CD8-positive, alpha-beta memory T cell (primary cell): ENCODE data around the gene BCKDHA. TPM values are rescaled to one million over a fixed set of nuclear protein-coding genes. Genes with fewer than 3 reads are reported as not detected.
"Not testable (repeated sequence)": the region's sequence is repeated elsewhere in the genome, so short reads cannot be mapped to it uniquely, and the experiment has no call there.

Experiments
- CTCF ChIA-PET: fragments of 350-600 bp; sonication (Branson Sonifier 250); formaldehyde crosslinking; loops from one replicate; lab custom pipeline; 2021; ENCODE audit warnings: antibody characterized with exemption; lab: Charles Lee
- POLR2A ChIA-PET: fragments of 350-600 bp; sonication (Branson Sonifier 250); formaldehyde crosslinking; loops from one replicate; lab custom pipeline; 2021; ENCODE audit warnings: antibody characterized with exemption; lab: Charles Lee
- DNase-seq, 5 donors: peaks; one replicate each; pipeline versions ENCODE4 v3.0.0 to v3.0.0-alpha.2; 2020 to 2022; ENCODE audit warnings: mixed read lengths in 1 of 5
- H3K27ac ChIP-seq: one replicate; pipeline ENCODE4 v1.7.0; 2013; ENCODE audit warnings: low read depth, mild to moderate bottlenecking, low read length, moderate library complexity
- H3K27me3 ChIP-seq: 2 replicates; pipeline ENCODE4 v1.7.0; 2013; ENCODE audit warnings: low read length, mild to moderate bottlenecking; ENCODE audit not compliant: insufficient read depth, poor library complexity, severe bottlenecking
- H3K36me3 ChIP-seq: 2 replicates; pipeline ENCODE4 v1.7.0; 2013; ENCODE audit warnings: mild to moderate bottlenecking, low read length, moderate library complexity; ENCODE audit not compliant: insufficient read depth
- H3K4me1 ChIP-seq: 2 replicates; pipeline ENCODE4 v1.7.0; 2013; ENCODE audit warnings: mild to moderate bottlenecking, low read length, moderate library complexity; ENCODE audit not compliant: insufficient read depth
- H3K4me3 ChIP-seq: 2 replicates; pipeline ENCODE4 v1.7.0; 2013; ENCODE audit warnings: mild to moderate bottlenecking, low read length
- H3K9me3 ChIP-seq: 2 replicates; pipeline ENCODE4 v1.7.0; 2013; ENCODE audit warnings: mild to moderate bottlenecking, low read length
- H3K27ac Mint-ChIP-seq, 8 donors: one replicate each; pipeline ENCODE4 v1.8.0; 2020 to 2021; ENCODE audit warnings: mixed read lengths in 8 of 8, mild to moderate bottlenecking in 6 of 8, inconsistent platforms in 3 of 8, moderate library complexity in 3 of 8
- H3K27me3 Mint-ChIP-seq, 2 donors: one replicate each; pipeline ENCODE4 v1.8.0; 2020 to 2021; ENCODE audit warnings: mixed read lengths in 2 of 2, mild to moderate bottlenecking in 1 of 2, moderate library complexity in 1 of 2
- H3K36me3 Mint-ChIP-seq, 3 donors: one replicate each; pipeline ENCODE4 v1.8.0; 2020 to 2021; ENCODE audit warnings: mixed read lengths in 3 of 3, inconsistent platforms in 1 of 3, mild to moderate bottlenecking in 1 of 3
- H3K4me1 Mint-ChIP-seq, 3 donors: one replicate each; pipeline ENCODE4 v1.8.0; 2020 to 2021; ENCODE audit warnings: mixed read lengths in 3 of 3, inconsistent platforms in 1 of 3, mild to moderate bottlenecking in 1 of 3
- H3K4me3 Mint-ChIP-seq, 7 donors: one replicate each; pipeline ENCODE4 v1.8.0; 2020 to 2021; ENCODE audit warnings: mixed read lengths in 7 of 7, mild to moderate bottlenecking in 6 of 7, moderate library complexity in 4 of 7, inconsistent platforms in 2 of 7
- H3K9me3 Mint-ChIP-seq, 5 donors: one replicate each; pipeline ENCODE4 v1.8.0; 2020 to 2022; ENCODE audit warnings: mixed read lengths in 5 of 5, mild to moderate bottlenecking in 3 of 5, moderate library complexity in 2 of 5, inconsistent platforms in 1 of 5
- polyA plus RNA-seq: library from polyadenylated mRNA; unstranded; fragments of 300-500 nt; fragmentation: Illumina TruSeq; gene quantifications from one replicate; pipeline ENCODE4 v1.2.3, GENCODE V29; 2021
- total RNA-seq, 2 experiments: library from RNA; stranded (reverse); gene quantifications; one replicate each; pipeline ENCODE4 v1.2.3, GENCODE V29; 2021

The BCKDHA gene
- total and polyA plus RNA-seq, 3 experiments from 2014 or later = 18.5 to 52.1 (median 23.5) TPM

DNA sequence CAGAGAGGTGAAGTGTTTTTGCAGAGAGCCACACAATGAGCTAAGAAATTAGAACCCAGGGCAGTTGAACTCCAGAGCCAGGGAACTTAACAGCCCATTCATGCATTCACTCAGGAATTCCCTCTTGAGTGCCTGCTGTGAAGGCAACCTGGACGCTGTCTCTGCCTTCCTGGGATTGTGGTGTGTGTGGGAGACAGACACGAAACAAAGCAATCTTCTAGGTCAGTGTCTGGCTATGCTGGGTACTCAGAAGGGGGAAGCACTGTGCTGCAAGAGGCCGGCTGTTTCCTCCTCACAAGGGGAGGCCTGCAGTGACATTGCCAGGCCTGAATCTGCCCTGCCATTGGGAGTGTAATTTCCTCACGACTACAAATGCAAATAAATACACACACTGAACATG is 9.7 kb downstream of the BCKDHA start:
- POLR2A ChIA-PET = no interaction called here
- Histone ChIP-seq H3K9me3 (no peaks in the 10 kb centered on the region), H3K4me3 (no peak overlapping the region), H3K36me3 (no peaks in the 10 kb centered on the region), H3K4me1 (peaks cover 5% of the 10 kb centered on the region), H3K27me3 (no peaks in the 10 kb centered on the region), H3K27ac (no peak overlapping the region)
- H3K36me3 Mint-ChIP-seq = peaks cover 0 to 42% (median 4%) of the 10 kb centered on the region in 3 donors
- no peak overlapping the region for H3K4me3 Mint-ChIP-seq
- peaks cover 12 to 33% (median 17%) of the 10 kb centered on the region in 3 donors for H3K4me1 Mint-ChIP-seq
- H3K27me3 Mint-ChIP-seq = no peaks in the 10 kb centered on the region
- H3K9me3 Mint-ChIP-seq = no peaks in the 10 kb centered on the region
- CTCF ChIA-PET = interaction anchor here (2.0 kb wide), 1 partner anchor 33 kb away, joined by 8 read pairs; the partner anchor contains the start of gene DMAC2
- DNase-seq = no peak
- H3K27ac Mint-ChIP-seq = peak overlapping the region in 1 of 8 donors; percentile 83

DNA sequence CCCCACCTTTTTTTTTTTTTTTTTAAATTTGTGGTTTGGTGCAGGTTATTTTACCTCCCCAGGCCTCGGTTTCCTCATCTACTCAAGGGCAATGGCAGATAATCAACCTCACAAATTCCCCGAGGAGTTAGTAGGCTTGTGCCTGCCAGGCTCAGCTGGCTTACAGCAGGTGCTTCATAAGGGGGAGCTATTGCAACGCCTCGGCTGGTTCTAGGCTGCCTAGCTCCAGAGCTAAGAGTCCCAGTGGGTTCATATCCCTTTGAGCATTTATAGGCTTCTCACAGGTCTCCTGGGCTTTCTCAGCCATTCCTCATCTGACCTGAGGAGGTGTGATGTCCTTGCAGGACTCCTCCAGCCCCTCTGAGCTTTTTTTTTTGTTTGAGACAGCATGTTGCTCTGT is 10.6 kb downstream of the BCKDHA start:
- Mint-ChIP-seq H3K27ac (peak overlapping the region in 1 of 8 donors; percentile 74), H3K27me3 (no peaks in the 10 kb centered on the region), H3K4me1 (peaks cover 12 to 28% (median 13%) of the 10 kb centered on the region in 3 donors), H3K36me3 (peaks cover 0 to 43% (median 5%) of the 10 kb centered on the region in 3 donors), H3K4me3 (no peak overlapping the region), H3K9me3 (no peaks in the 10 kb centered on the region)
- peaks cover 5% of the 10 kb centered on the region for H3K36me3 ChIP-seq
- no peak overlapping the region for H3K27ac ChIP-seq
- H3K27me3 ChIP-seq = no peaks in the 10 kb centered on the region
- no peak for DNase-seq
- ChIA-PET CTCF (interaction anchor here (2.0 kb wide), 1 partner anchor 32 kb away, joined by 8 read pairs; the partner anchor contains the start of gene DMAC2), POLR2A (interaction anchor here (1.2 kb wide), 1 partner anchor 145 kb away, joined by 3 read pairs; no protein-coding TSS in a partner anchor)
- H3K9me3 ChIP-seq = no peaks in the 10 kb centered on the region
- H3K4me1 ChIP-seq = peaks cover 5% of the 10 kb centered on the region
- H3K4me3 ChIP-seq = no peak overlapping the region

DNA sequence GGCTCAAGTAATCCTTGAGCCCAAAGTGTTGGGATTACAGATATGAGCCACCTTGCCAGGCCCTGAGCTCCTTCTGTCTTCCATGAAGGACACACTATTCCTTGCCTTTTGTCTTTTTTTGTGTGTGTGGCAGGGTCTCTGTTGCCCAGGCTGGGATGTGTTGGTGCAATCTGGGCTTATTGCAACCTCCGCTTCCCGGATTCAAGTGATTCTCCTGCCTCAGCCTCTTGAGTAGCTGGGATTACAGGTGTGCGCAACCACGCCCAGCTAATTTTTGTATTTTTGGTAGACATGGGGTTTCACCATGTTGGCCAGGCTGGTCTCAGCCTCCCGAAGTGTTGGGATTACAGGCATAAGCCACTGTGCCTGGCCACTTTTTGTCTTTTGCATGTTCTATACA is 11.2 kb downstream of the BCKDHA start:
- ChIA-PET POLR2A (interaction anchor here (1.2 kb wide), 1 partner anchor 145 kb away, joined by 3 read pairs; no protein-coding TSS in a partner anchor), CTCF (interaction anchor here (2.0 kb wide), 1 partner anchor 31 kb away, joined by 8 read pairs; the partner anchor contains the start of gene DMAC2)
- H3K4me3 ChIP-seq, H3K27me3 ChIP-seq, DNase-seq, H3K27me3 Mint-ChIP-seq, H3K27ac ChIP-seq, H3K4me1 ChIP-seq, H3K9me3 Mint-ChIP-seq, H3K4me3 Mint-ChIP-seq, H3K9me3 ChIP-seq, H3K36me3 ChIP-seq: not testable (repeated sequence)
- Mint-ChIP-seq H3K27ac (peak overlapping the region in 1 of 8 donors; percentile 55), H3K36me3 (peaks cover 0 to 45% (median 6%) of the 10 kb centered on the region in 3 donors), H3K4me1 (peaks cover 13 to 25% (median 14%) of the 10 kb centered on the region in 3 donors)

DNA sequence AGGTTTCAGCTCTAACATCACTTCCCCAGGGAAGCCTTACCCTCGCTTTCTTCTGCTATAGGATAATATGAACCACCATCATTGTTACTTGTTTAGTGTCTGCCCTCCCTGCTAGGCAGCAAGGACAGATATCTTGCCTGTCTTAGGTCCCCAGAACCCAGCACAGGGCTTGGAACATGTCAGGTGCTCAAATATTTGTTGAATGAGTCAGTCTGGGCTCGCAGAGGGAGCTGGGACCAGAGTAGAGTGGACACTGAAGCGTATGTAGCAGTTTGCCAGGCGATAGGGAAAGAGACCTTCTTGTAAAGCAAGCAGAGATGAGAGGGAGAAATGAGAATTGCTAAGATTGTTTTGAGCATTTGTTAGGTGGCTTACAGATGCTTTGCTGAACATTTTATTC is 11.7 kb downstream of the BCKDHA start:
- CTCF ChIA-PET = no interaction called here
- peak overlapping the region in 7 of 8 donors; percentile 2 to 58 (median 53) for H3K27ac Mint-ChIP-seq
- no peaks in the 10 kb centered on the region for H3K27me3 Mint-ChIP-seq
- H3K36me3 Mint-ChIP-seq = peaks cover 0 to 49% (median 6%) of the 10 kb centered on the region in 3 donors
- Histone ChIP-seq H3K4me1 (peaks cover 5% of the 10 kb centered on the region), H3K36me3 (peaks cover 10% of the 10 kb centered on the region), H3K27me3 (no peaks in the 10 kb centered on the region), H3K9me3 (no peaks in the 10 kb centered on the region), H3K27ac (peak overlapping the region; percentile 10), H3K4me3 (no peak overlapping the region)
- H3K4me3 Mint-ChIP-seq = peak overlapping the region in 1 of 7 donors; percentile 20
- H3K9me3 Mint-ChIP-seq = no peaks in the 10 kb centered on the region
- no peak for DNase-seq
- POLR2A ChIA-PET = no interaction called here
- H3K4me1 Mint-ChIP-seq = peaks cover 13 to 25% (median 14%) of the 10 kb centered on the region in 3 donors

DNA sequence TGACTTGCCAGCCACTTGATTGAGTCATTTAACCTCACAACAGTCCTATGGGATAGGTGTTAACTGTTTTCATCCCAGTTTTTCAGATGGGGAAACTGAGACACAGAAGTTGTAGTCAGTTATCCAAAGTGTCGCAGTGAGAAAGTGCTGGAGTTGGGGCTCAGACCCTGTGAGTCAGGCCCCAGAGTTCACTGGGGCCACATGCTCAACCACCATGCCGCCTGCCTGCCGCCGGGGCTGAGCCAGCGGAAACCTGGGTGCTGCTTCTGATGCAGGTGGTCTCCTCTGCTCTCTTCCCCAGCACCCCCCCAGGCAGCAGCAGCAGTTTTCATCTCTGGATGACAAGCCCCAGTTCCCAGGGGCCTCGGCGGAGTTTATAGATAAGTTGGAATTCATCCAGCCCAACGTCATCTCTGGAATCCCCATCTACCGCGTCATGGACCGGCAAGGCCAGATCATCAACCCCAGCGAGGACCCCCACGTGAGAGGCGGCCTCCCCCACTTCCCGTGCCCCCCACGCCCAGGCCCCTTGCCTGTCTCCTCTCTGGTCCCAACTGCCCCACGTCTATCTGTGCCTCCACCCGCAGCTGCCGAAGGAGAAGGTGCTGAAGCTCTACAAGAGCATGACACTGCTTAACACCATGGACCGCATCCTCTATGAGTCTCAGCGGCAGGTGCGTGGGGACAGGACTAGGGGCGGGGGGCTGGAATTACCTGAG is 12.9 kb downstream of the BCKDHA start:
- H3K4me1 ChIP-seq = peaks cover 5% of the 10 kb centered on the region
- Mint-ChIP-seq H3K9me3 (no peaks in the 10 kb centered on the region), H3K27ac (peak overlapping the region in 2 of 8 donors; percentile 12 to 87), H3K4me3 (no peak overlapping the region), H3K4me1 (peaks cover 13 to 22% (median 14%) of the 10 kb centered on the region in 3 donors), H3K36me3 (peaks cover 0 to 58% (median 8%) of the 10 kb centered on the region in 3 donors), H3K27me3 (no peaks in the 10 kb centered on the region)
- H3K9me3 ChIP-seq = no peaks in the 10 kb centered on the region
- no peaks in the 10 kb centered on the region for H3K27me3 ChIP-seq
- POLR2A ChIA-PET = no interaction called here
- CTCF ChIA-PET = interaction anchor here (0.6 kb wide), 1 partner anchor 19 kb away, joined by 3 read pairs; no protein-coding TSS in a partner anchor
- no peak overlapping the region for H3K4me3 ChIP-seq
- peaks cover 21% of the 10 kb centered on the region for H3K36me3 ChIP-seq
- DNase-seq = no peak
- H3K27ac ChIP-seq = no peak overlapping the region

DNA sequence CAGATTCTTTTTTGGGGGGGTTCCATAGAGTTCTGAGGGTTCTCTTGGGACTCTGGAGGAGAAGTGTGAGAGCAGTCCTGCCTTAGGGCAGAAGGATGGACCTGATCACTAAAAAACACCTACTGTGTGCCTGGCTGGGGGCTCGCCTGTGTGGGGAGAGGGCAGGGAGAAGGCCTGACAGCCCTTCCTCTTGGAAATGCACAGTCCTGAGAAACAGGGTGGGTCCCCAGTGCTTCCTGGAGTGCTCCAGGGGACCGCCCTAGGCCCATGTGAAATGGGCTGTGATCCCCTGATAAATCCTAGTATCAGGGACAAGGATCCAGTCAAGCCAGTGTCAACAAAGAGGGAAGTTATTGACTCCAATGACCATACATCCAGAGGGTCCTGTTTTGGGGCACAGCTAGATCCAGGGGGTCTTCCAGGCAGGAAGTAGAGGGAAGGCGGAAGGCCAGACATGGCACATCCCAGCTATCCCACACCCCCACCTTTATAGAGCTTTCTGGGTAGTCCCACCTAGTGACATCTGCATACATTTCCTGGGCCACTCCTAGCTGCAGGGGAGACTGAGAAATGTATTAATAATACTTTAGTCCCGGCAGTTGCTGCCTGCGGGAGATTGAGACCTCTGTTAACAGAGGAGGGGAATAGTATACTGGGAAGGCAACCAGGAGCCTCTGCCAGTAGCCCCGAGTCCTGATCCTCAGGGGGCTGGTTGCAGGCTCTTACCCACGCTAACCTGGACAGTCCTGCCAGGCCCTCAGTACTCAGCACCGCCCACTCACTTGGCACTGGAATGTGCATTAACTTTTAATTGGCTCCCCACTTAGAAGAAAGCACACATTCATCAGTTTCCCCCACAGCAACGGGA is 13.7 kb downstream of the BCKDHA start:
- POLR2A ChIA-PET = no interaction called here
- peaks cover 13 to 22% (median 14%) of the 10 kb centered on the region in 3 donors for H3K4me1 Mint-ChIP-seq
- Histone ChIP-seq H3K4me3 (no peak overlapping the region), H3K4me1 (peaks cover 5% of the 10 kb centered on the region), H3K36me3 (peaks cover 24% of the 10 kb centered on the region), H3K27me3 (no peaks in the 10 kb centered on the region), H3K27ac (no peak overlapping the region), H3K9me3 (no peaks in the 10 kb centered on the region)
- CTCF ChIA-PET = no interaction called here
- H3K27me3 Mint-ChIP-seq = no peaks in the 10 kb centered on the region
- peaks cover 0 to 63% (median 8%) of the 10 kb centered on the region in 3 donors for H3K36me3 Mint-ChIP-seq
- no peaks in the 10 kb centered on the region for H3K9me3 Mint-ChIP-seq
- DNase-seq = no peak
- H3K4me3 Mint-ChIP-seq = no peak overlapping the region
- H3K27ac Mint-ChIP-seq = no peak overlapping the region

DNA sequence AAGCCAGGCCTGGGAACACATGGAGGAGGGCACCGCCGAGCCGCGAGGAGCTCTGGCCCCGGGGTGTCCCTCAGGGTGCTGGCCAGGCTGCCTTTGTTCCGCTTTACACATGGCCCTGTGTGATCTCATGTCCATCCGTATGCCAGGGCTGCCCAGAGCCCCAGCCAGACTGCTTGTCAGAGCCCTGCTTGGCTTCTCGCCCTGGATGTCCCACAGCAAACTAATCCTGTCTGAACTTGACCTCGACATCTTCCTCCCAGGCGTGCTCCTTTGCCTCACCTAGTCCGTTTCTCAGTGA is 14.3 kb downstream of the BCKDHA start:
- Histone ChIP-seq H3K27ac (no peak overlapping the region), H3K4me3 (no peak overlapping the region), H3K4me1 (peaks cover 5% of the 10 kb centered on the region), H3K36me3 (peaks cover 27% of the 10 kb centered on the region), H3K27me3 (no peaks in the 10 kb centered on the region), H3K9me3 (no peaks in the 10 kb centered on the region)
- H3K27ac Mint-ChIP-seq = no peak overlapping the region
- ChIA-PET POLR2A (no interaction called here), CTCF (no interaction called here)
- DNase-seq = no peak
- no peaks in the 10 kb centered on the region for H3K27me3 Mint-ChIP-seq
- no peaks in the 10 kb centered on the region for H3K9me3 Mint-ChIP-seq
- H3K4me1 Mint-ChIP-seq = peaks cover 13 to 20% (median 14%) of the 10 kb centered on the region in 3 donors
- H3K36me3 Mint-ChIP-seq = peaks cover 0 to 65% (median 8%) of the 10 kb centered on the region in 3 donors
- H3K4me3 Mint-ChIP-seq = no peak overlapping the region
